HCT116 (cell line): ENCODE data around the gene VCX2. TPM values are rescaled to one million over a fixed set of nuclear protein-coding genes. Genes with fewer than 3 reads are reported as not detected.

ENCODE experiments used
- ATAC-seq: fragments of 200-7000 bp; cut with Tn5 transposase; 2 replicates; pipeline ENCODE4 v1.9.1; 2020; ENCODE audit warnings: mild to moderate bottlenecking, moderate library complexity
- BruUV-seq: library from RNA; stranded (reverse); fragments of 400-500 nt; replicated peaks from 2 replicates; lab custom pipeline; 2021; lab: Mats Ljungman, UMichigan
- CTCF ChIA-PET: fragments of 300-600 bp; sonication (Branson Sonifier 250); formaldehyde crosslinking; loops from one replicate; lab custom pipeline; 2021; ENCODE audit warnings: antibody characterized with exemption; lab: Charles Lee
- POLR2A ChIA-PET: fragments of 300-600, 350-600 bp; sonication (Branson Sonifier 250); formaldehyde crosslinking; loops from one replicate; lab custom pipeline; 2021; ENCODE audit warnings: antibody characterized with exemption; lab: Charles Lee
- RAD21 ChIA-PET, 2 experiments: fragments of 300-600 bp; sonication (Branson Sonifier 250); formaldehyde crosslinking; loops; one replicate each; lab custom pipeline; 2023; ENCODE audit warnings: low total read pairs in 2 of 2; ENCODE audit not compliant: uncharacterized antibody in 2 of 2, unreplicated experiment in 2 of 2, low non-redundant PET in 1 of 2; lab: Charles Lee
- DNase-seq: peaks from one replicate; pipeline ENCODE4 v3.0.0-alpha.2; 2010; ENCODE audit warnings: low read depth, low spot score
- H2AFZ ChIP-seq: fragments of 200-600 bp; shearing (Covaris generic), sonication (generic); 2 replicates; pipeline ENCODE4 v1.6.1; 2017; ENCODE audit warnings: low read depth, mixed run types, mixed read lengths, antibody characterized with exemption, low read length; ENCODE audit not compliant: poor library complexity, severe bottlenecking
- H3K27ac ChIP-seq: 2 replicates; pipeline ENCODE4 v1.5.1; 2012; ENCODE audit warnings: low read depth, low read length
- H3K27me3 ChIP-seq: fragments of 200-600 bp; sonication (generic); 2 replicates; pipeline ENCODE4 v1.6.1; 2016; ENCODE audit warnings: mixed run types, low read length, mixed read lengths; ENCODE audit not compliant: insufficient read depth
- H3K36me3 ChIP-seq, 2 experiments: fragments of 200-500 bp in 1 of 2; fragments of 200-600 bp in 1 of 2; sonication (Bioruptor generic) in 1 of 2; sonication (generic) in 1 of 2; 2 replicates each; pipeline versions ENCODE4 v1.5.1 to v1.6.1; 2014 to 2016; ENCODE audit warnings: low read length in 2 of 2, inconsistent platforms in 1 of 2, mixed read lengths in 1 of 2, mixed run types in 1 of 2; ENCODE audit not compliant: insufficient read depth in 2 of 2, control insufficient read depth in 1 of 2
- H3K4me1 ChIP-seq, 2 experiments: fragments of 200-600 bp in 1 of 2; sonication (generic) in 1 of 2; 2 replicates each; pipeline versions ENCODE4 v1.5.1 to v1.6.1; 2012 to 2017; ENCODE audit warnings: low read length in 2 of 2, inconsistent platforms in 1 of 2, mild to moderate bottlenecking in 1 of 2, mixed read lengths in 1 of 2, mixed run types in 1 of 2, moderate library complexity in 1 of 2; ENCODE audit not compliant: insufficient read depth in 2 of 2, control insufficient read depth in 1 of 2
- H3K4me2 ChIP-seq: fragments of 200-600 bp; sonication (generic); 2 replicates; pipeline ENCODE4 v1.6.1; 2017; ENCODE audit warnings: mixed run types, low read length, mixed read lengths
- H3K4me3 ChIP-seq, 2 experiments: fragments of 200-600 bp in 1 of 2; sonication (generic) in 1 of 2; replicated peaks in 1 of 2; 2 replicates each; pipeline ENCODE4 v1.5.1; 2011 to 2016; ENCODE audit warnings: low read length in 2 of 2, control low read depth in 1 of 2, low read depth in 1 of 2, mild to moderate bottlenecking in 1 of 2, mixed read lengths in 1 of 2, mixed run types in 1 of 2
- H3K79me2 ChIP-seq: fragments of 200-600 bp; sonication (generic); 2 replicates; pipeline ENCODE4 v1.6.1; 2017; ENCODE audit warnings: mild to moderate bottlenecking, mixed run types, low read length, moderate library complexity, mixed read lengths; ENCODE audit not compliant: insufficient read depth
- H3K9ac ChIP-seq: fragments of 200-600 bp; sonication (generic); 2 replicates; pipeline ENCODE4 v1.6.1; 2016; ENCODE audit warnings: low read length, mixed read lengths
- H3K9me2 ChIP-seq: fragments of 200-600 bp; sonication (generic), shearing (Covaris generic); 2 replicates; pipeline ENCODE4 v1.6.1; 2017; ENCODE audit warnings: mixed run types, mild to moderate bottlenecking, moderate library complexity; ENCODE audit not compliant: insufficient read depth
- H3K9me3 ChIP-seq, 2 experiments: fragments of 200-500 bp in 1 of 2; fragments of 200-600 bp in 1 of 2; sonication (Bioruptor generic) in 1 of 2; sonication (generic) in 1 of 2; 2 replicates each; pipeline ENCODE4 v1.6.1; 2014 to 2017; ENCODE audit warnings: low read length in 2 of 2, mixed read lengths in 2 of 2, inconsistent platforms in 1 of 2, low read depth in 1 of 2, mild to moderate bottlenecking in 1 of 2, mixed run types in 1 of 2, moderate library complexity in 1 of 2; ENCODE audit not compliant: control insufficient read depth in 1 of 2, insufficient read depth in 1 of 2
- H4K20me1 ChIP-seq: fragments of 200-600 bp; sonication (generic), shearing (Covaris generic); 2 replicates; pipeline ENCODE4 v1.6.1; 2017; ENCODE audit warnings: mixed run types, mild to moderate bottlenecking, moderate library complexity; ENCODE audit not compliant: insufficient read depth
- CEBPB ChIP-seq: IDR thresholded peaks from 2 replicates; pipeline ENCODE4 v1.6.1; 2012; ENCODE audit warnings: low read depth
- CTCF ChIP-seq, 3 experiments: fragments of 200-600 bp in 1 of 3; sonication (generic) in 1 of 3; IDR thresholded peaks in 2 of 3; conservative IDR thresholded peaks in 1 of 3; 2 replicates each; pipeline ENCODE4 v1.5.1; 2012 to 2017; ENCODE audit warnings: low read depth in 2 of 3, low read length in 2 of 3, antibody characterized with exemption in 1 of 3, borderline replicate concordance in 1 of 3, control low read depth in 1 of 3, mild to moderate bottlenecking in 1 of 3, mixed read lengths in 1 of 3, mixed run types in 1 of 3, moderate library complexity in 1 of 3; ENCODE audit not compliant: insufficient read depth in 1 of 3
- EGR1 ChIP-seq: IDR thresholded peaks from 2 replicates; pipeline ENCODE4 v1.6.1; 2012; ENCODE audit warnings: low read depth
- JUND ChIP-seq: IDR thresholded peaks from 2 replicates; pipeline ENCODE4 v1.6.1; 2012
- MAX ChIP-seq: IDR thresholded peaks from 2 replicates; pipeline ENCODE4 v1.6.1; 2012
- POLR2A ChIP-seq: IDR thresholded peaks from 2 replicates; pipeline ENCODE4 v1.7.0; 2011; ENCODE audit warnings: borderline replicate concordance; ENCODE audit not compliant: insufficient read depth, insufficient read length; ENCODE audit errors: extremely low read depth
- REST ChIP-seq: IDR thresholded peaks from 2 replicates; pipeline ENCODE4 v1.6.1; 2012; ENCODE audit warnings: low read depth
- SIN3A ChIP-seq: IDR thresholded peaks from 2 replicates; pipeline ENCODE4 v1.6.1; 2012; ENCODE audit warnings: low read depth
- SRF ChIP-seq: IDR thresholded peaks from 2 replicates; pipeline ENCODE4 v1.6.1; 2012; ENCODE audit warnings: low read depth
- ZNF274 ChIP-seq: fragments of 200-500 bp; sonication (Bioruptor generic); IDR thresholded peaks from 2 replicates; pipeline ENCODE4 v1.6.1; 2014; ENCODE audit warnings: mild to moderate bottlenecking, low read depth, low read length, inconsistent platforms
- intact Hi-C: fragments of 100-400 bp; cut with micrococcal nuclease; formaldehyde crosslinking; loops from 2 replicates; pipeline ENCODE4 v1.10.0; 2022
- total RNA-seq: library from RNA; stranded (reverse); gene quantifications from one replicate; pipeline ENCODE4 v1.2.1, GENCODE V29; 2021; ENCODE audit not compliant: unreplicated experiment

The VCX2 gene
- total RNA-seq, 1 experiment from 2014 or later: not detected

- Histone ChIP-seq H3K9me3 (no peaks in the 10 kb centered on the region), H3K9me2 (no peaks in the 10 kb centered on the region), H4K20me1 (no peaks in the 10 kb centered on the region), H3K27me3 (no peaks in the 10 kb centered on the region), H3K4me3 (no peak overlapping the region), H3K9ac (no peak overlapping the region), H3K79me2 (no peaks in the 10 kb centered on the region), H3K4me2 (no peak overlapping the region), H3K36me3 (no peaks in the 10 kb centered on the region), H3K4me1 (no peaks in the 10 kb centered on the region), H3K27ac (no peak overlapping the region), H2AFZ (no peak overlapping the region)
- TF ChIP-seq SRF: no peak
- no peak for TF ChIP-seq ZNF274
- TF ChIP-seq SIN3A: no peak
- TF ChIP-seq REST: no peak
- no peak for TF ChIP-seq JUND
- TF ChIP-seq EGR1: no peak
- TF ChIP-seq MAX: no peak
- no peak for TF ChIP-seq CTCF (IDR thresholded peaks at IDR 0.05 in 2 of 3, conservative IDR thresholded peaks at IDR 0.05 in 1 of 3; ENCODE audit: borderline replicate concordance in 1 of 3, insufficient read depth in 1 of 3, low read depth in 2 of 3, low read length in 2 of 3)
- TF ChIP-seq CEBPB: no peak
- no peak for TF ChIP-seq POLR2A
- intact Hi-C loops: no loop called here
- ChIA-PET RAD21 (no interaction called here), CTCF (no interaction called here), POLR2A (no interaction called here)
- DNase-seq (no peak), ATAC-seq (no peak)
- BruUV-seq: no TSS peak
Measured at GRCh38 chrX:8147226-8147625, 23.8 kb downstream of the VCX2 start.
